Mammary epithelial cell (primary cell): ENCODE data around the gene RBM20.

Experiments used
- EZH2 ChIP-seq: IDR thresholded peaks from 2 replicates; pipeline ENCODE4 v1.6.1; 2012; ENCODE audit warnings: low read length, inconsistent platforms, borderline replicate concordance
- TF ChIP-seq, protein P1 (sequence below), 2 donors: IDR thresholded peaks in 1 of 2; conservative IDR thresholded peaks in 1 of 2; 2 replicates each; pipeline ENCODE4 v1.5.1; 2011 to 2012; ENCODE audit warnings: inconsistent platforms in 2 of 2, low read length in 2 of 2, mild to moderate bottlenecking in 2 of 2, control low read depth in 1 of 2, low read depth in 1 of 2; ENCODE audit not compliant: insufficient read depth in 1 of 2; ENCODE audit errors: extremely low read depth in 1 of 2

DNA sequence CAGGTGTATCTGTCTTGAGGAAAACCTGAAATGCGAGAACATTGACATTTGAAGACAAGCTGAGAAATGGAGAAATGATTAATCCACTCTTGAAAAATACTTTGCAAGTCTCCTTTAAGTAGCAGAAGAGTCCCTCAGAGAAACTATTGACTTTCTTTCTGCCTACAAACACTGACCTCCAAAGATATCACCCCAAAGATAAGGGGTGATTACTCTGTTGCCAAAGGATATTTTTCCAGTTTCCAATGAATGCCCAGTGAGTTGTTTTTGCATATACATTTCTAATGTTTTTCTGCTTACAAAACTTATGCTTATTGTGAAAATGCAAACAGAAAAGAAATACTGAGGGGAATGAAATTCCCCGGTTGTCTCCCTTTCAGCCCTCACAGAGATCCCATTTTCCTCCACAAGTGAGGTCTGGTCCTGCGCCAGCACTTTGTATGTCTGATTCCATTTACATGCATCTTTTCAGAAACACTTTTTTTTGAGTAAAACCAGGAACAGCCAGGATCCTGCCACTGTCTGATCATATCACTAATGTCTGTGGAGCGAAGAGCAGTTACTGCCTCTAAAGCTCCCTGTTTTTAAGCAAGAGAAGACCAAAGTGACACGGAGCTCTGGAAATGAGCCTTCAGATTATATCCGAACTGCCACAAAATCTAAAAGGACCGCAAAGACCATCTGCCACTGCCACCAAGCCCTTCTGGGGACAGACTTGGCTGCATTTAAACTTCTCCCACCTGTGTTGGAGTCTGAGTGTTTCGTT, 144.7 kb downstream of the RBM20 start:
- TF ChIP-seq, protein P1, sequence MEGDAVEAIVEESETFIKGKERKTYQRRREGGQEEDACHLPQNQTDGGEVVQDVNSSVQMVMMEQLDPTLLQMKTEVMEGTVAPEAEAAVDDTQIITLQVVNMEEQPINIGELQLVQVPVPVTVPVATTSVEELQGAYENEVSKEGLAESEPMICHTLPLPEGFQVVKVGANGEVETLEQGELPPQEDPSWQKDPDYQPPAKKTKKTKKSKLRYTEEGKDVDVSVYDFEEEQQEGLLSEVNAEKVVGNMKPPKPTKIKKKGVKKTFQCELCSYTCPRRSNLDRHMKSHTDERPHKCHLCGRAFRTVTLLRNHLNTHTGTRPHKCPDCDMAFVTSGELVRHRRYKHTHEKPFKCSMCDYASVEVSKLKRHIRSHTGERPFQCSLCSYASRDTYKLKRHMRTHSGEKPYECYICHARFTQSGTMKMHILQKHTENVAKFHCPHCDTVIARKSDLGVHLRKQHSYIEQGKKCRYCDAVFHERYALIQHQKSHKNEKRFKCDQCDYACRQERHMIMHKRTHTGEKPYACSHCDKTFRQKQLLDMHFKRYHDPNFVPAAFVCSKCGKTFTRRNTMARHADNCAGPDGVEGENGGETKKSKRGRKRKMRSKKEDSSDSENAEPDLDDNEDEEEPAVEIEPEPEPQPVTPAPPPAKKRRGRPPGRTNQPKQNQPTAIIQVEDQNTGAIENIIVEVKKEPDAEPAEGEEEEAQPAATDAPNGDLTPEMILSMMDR (conservative IDR thresholded peaks at IDR 0.05 in 1 of 2, IDR thresholded peaks at IDR 0.05 in 1 of 2; ENCODE audit: extremely low read depth in 1 of 2, insufficient read depth in 1 of 2, low read depth in 1 of 2, low read length in 2 of 2) = no peak
- no peak for TF ChIP-seq EZH2
